Fibroblast of lung (primary cell): ENCODE results near the gene CCND3. TPM values are rescaled to one million over a fixed set of nuclear protein-coding genes. Genes with fewer than 3 reads are reported as not detected.

Experiments used
- DNase-seq, 2 donors: peaks; one replicate each; pipeline versions ENCODE4 v3.0.0 to v3.0.0-alpha.2; 2010; ENCODE audit warnings: low read depth in 2 of 2
- H2AFZ ChIP-seq: 2 replicates; pipeline ENCODE4 v1.5.1; 2012; ENCODE audit warnings: low read length, control low read depth, inconsistent platforms
- H3K27ac ChIP-seq: 2 replicates; pipeline ENCODE4 v1.5.1; 2011; ENCODE audit warnings: low read length, control low read depth; ENCODE audit not compliant: insufficient read depth
- H3K27me3 ChIP-seq: 2 replicates; pipeline ENCODE4 v1.5.1; 2011; ENCODE audit warnings: mild to moderate bottlenecking, low read length; ENCODE audit not compliant: control insufficient read depth, insufficient read depth
- H3K36me3 ChIP-seq: 2 replicates; pipeline ENCODE4 v1.5.1; 2011; ENCODE audit warnings: low read length; ENCODE audit not compliant: control insufficient read depth, insufficient read depth
- H3K4me1 ChIP-seq: 2 replicates; pipeline ENCODE4 v1.5.1; 2011; ENCODE audit warnings: low read length; ENCODE audit not compliant: control insufficient read depth, insufficient read depth; ENCODE audit errors: extremely low read depth
- H3K4me2 ChIP-seq: 2 replicates; pipeline ENCODE4 v1.5.1; 2011; ENCODE audit warnings: low read length, control low read depth; ENCODE audit not compliant: insufficient read depth; ENCODE audit errors: extremely low read depth
- H3K4me3 ChIP-seq, 4 experiments: fragments of 200-600 bp in 1 of 4; sonication (generic) in 1 of 4; replicated peaks in 1 of 4; 2 replicates each; pipeline ENCODE4 v1.5.1; 2011 to 2016; ENCODE audit warnings: low read length in 4 of 4, low read depth in 3 of 4, mild to moderate bottlenecking in 3 of 4, control low read depth in 2 of 4, inconsistent platforms in 1 of 4, mixed read lengths in 1 of 4; ENCODE audit not compliant: insufficient read depth in 1 of 4; ENCODE audit errors: control extremely low read depth in 1 of 4
- H3K79me2 ChIP-seq: 2 replicates; pipeline ENCODE4 v1.5.1; 2012; ENCODE audit warnings: mild to moderate bottlenecking, low read length, inconsistent platforms; ENCODE audit not compliant: control insufficient read depth, insufficient read depth
- H3K9ac ChIP-seq: 2 replicates; pipeline ENCODE4 v1.5.1; 2011; ENCODE audit warnings: mild to moderate bottlenecking, low read length, control low read depth; ENCODE audit not compliant: insufficient read depth
- H3K9me3 ChIP-seq: 2 replicates; pipeline ENCODE4 v1.5.1; 2012; ENCODE audit warnings: low read depth, low read length; ENCODE audit not compliant: control insufficient read depth, insufficient read depth
- H4K20me1 ChIP-seq: 2 replicates; pipeline ENCODE4 v1.5.1; 2011; ENCODE audit warnings: low read length; ENCODE audit not compliant: control insufficient read depth, insufficient read depth; ENCODE audit errors: extremely low read depth
- CTCF ChIP-seq, 2 donors: IDR thresholded peaks in 1 of 2; conservative IDR thresholded peaks in 1 of 2; 1 replicate in 1 of 2; 2 replicates in 1 of 2; pipeline ENCODE4 v1.5.1; 2011 to 2012; ENCODE audit warnings: low read length in 2 of 2, control low read depth in 1 of 2, inconsistent platforms in 1 of 2, low read depth in 1 of 2, mild to moderate bottlenecking in 1 of 2
- EZH2 ChIP-seq: IDR thresholded peaks from 2 replicates; pipeline ENCODE4 v1.5.1; 2012; ENCODE audit warnings: low read length, control low read depth, mild to moderate bottlenecking; ENCODE audit errors: missing control alignments
- polyA plus RNA-seq, 2 donors: library from polyadenylated mRNA; depleted of rRNA in 1 of 2; stranded (reverse) in 1 of 2; unstranded in 1 of 2; fragments of >200 nt; gene quantifications; 2 replicates each; pipeline ENCODE4 v1.2.1, GENCODE V29; 2011 to 2012; ENCODE audit warnings: missing spikeins in 1 of 2
- total RNA-seq: library from RNA; depleted of rRNA; stranded (reverse); fragments of >200 nt; gene quantifications from 2 replicates; pipeline ENCODE4 v1.2.1, GENCODE V29; 2014

CCND3 gene
- total and polyA plus RNA-seq, 2 donors (not counting 1 experiment from before 2014, with no cell fraction given), result 15.0 to 29.6 TPM

- no peak for DNase-seq
- no peaks in the 10 kb centered on the region for H3K9me3 ChIP-seq
- H3K27ac ChIP-seq, result no peak overlapping the region
- no peak overlapping the region for H2AFZ ChIP-seq
- TF ChIP-seq CTCF (conservative IDR thresholded peaks at IDR 0.05 in 1 of 2, IDR thresholded peaks at IDR 0.05 in 1 of 2; ENCODE audit: low read depth in 1 of 2, low read length in 2 of 2) (no peak), EZH2 (no peak)
- H4K20me1 ChIP-seq, result no peaks in the 10 kb centered on the region
- no peak overlapping the region for H3K4me2 ChIP-seq
- H3K79me2 ChIP-seq, result no peaks in the 10 kb centered on the region
- no peaks in the 10 kb centered on the region for H3K27me3 ChIP-seq
- H3K9ac ChIP-seq, result no peak overlapping the region
- H3K4me1 ChIP-seq, result no peaks in the 10 kb centered on the region
- H3K4me3 ChIP-seq, result no peak overlapping the region
- H3K36me3 ChIP-seq, result no peaks in the 10 kb centered on the region
These were observed 55.7 kb downstream of the CCND3 start for GRCh38 chr6:41885930-41886329.

- H3K9ac ChIP-seq, result no peak overlapping the region
- no peak overlapping the region for H2AFZ ChIP-seq
- no peaks in the 10 kb centered on the region for H3K4me1 ChIP-seq
- H4K20me1 ChIP-seq, result no peaks in the 10 kb centered on the region
- no peak for TF ChIP-seq EZH2
- TF ChIP-seq CTCF (conservative IDR thresholded peaks at IDR 0.05 in 1 of 2, IDR thresholded peaks at IDR 0.05 in 1 of 2; ENCODE audit: low read depth in 1 of 2, low read length in 2 of 2), result no peak
- H3K27ac ChIP-seq, result no peak overlapping the region
- no peak for DNase-seq
- no peak overlapping the region for H3K4me2 ChIP-seq
- no peaks in the 10 kb centered on the region for H3K27me3 ChIP-seq
- no peak overlapping the region for H3K4me3 ChIP-seq
- H3K79me2 ChIP-seq, result no peaks in the 10 kb centered on the region
- no peaks in the 10 kb centered on the region for H3K36me3 ChIP-seq
- H3K9me3 ChIP-seq, result no peaks in the 10 kb centered on the region
These were observed 56.7 kb downstream of the CCND3 start for GRCh38 chr6:41884957-41885356.

Other genes with a start within 250 kb of the CCND3 start
- 5.6 and 7.6 TPM in 2 replicates for gene TFEB, start 206.2 kb downstream of the CCND3 start, total RNA-seq
- 1.9 and 2.0 TPM in 2 replicates for gene TFEB, start 206.2 kb downstream of the CCND3 start, polyA plus RNA-seq
- gene PGC, start 194.4 kb downstream of the CCND3 start, total RNA-seq, result not detected in 2 replicates
- gene PGC, start 194.4 kb downstream of the CCND3 start, polyA plus RNA-seq, result not detected in 2 replicates
- 1.0 and 1.8 TPM in 2 replicates for gene FRS3, start 161.9 kb downstream of the CCND3 start, total RNA-seq
- gene FRS3, start 161.9 kb downstream of the CCND3 start, polyA plus RNA-seq, result 2.4 and 2.6 TPM in 2 replicates
- gene PRICKLE4, start 161.0 kb downstream of the CCND3 start, total RNA-seq, result 0.26 TPM in 1 of 2 replicates, not detected in the other
- gene PRICKLE4, start 161.0 kb downstream of the CCND3 start, polyA plus RNA-seq, result 0.08 and 0.19 TPM in 2 replicates
- 53.4 and 54.7 TPM in 2 replicates for gene TOMM6, start 154.1 kb downstream of the CCND3 start, total RNA-seq
- 324 and 506 TPM in 2 replicates for gene TOMM6, start 154.1 kb downstream of the CCND3 start, polyA plus RNA-seq
- 1.8 and 2.3 TPM in 2 replicates for gene USP49, start 46.4 kb downstream of the CCND3 start, total RNA-seq
- 1.0 and 1.5 TPM in 2 replicates for gene USP49, start 46.4 kb downstream of the CCND3 start, polyA plus RNA-seq
- gene MED20, start 20.7 kb downstream of the CCND3 start, total RNA-seq, result 24.9 and 27.7 TPM in 2 replicates
- gene MED20, start 20.7 kb downstream of the CCND3 start, polyA plus RNA-seq, result 38.6 and 40.0 TPM in 2 replicates
- gene BYSL, start 20.3 kb downstream of the CCND3 start, total RNA-seq, result 13.7 and 14.9 TPM in 2 replicates
- 11.3 and 19.7 TPM in 2 replicates for gene BYSL, start 20.3 kb downstream of the CCND3 start, polyA plus RNA-seq
- gene TAF8, start 108.7 kb upstream of the CCND3 start, total RNA-seq, result 12.6 and 13.9 TPM in 2 replicates
- gene TAF8, start 108.7 kb upstream of the CCND3 start, polyA plus RNA-seq, result 14.0 and 17.4 TPM in 2 replicates
- 1.0 and 1.2 TPM in 2 replicates for gene C6orf132, start 200.8 kb upstream of the CCND3 start, total RNA-seq
- gene C6orf132, start 200.8 kb upstream of the CCND3 start, polyA plus RNA-seq, result 0.87 and 1.1 TPM in 2 replicates
- under 0.01 and 0.33 TPM in 2 replicates for gene GUCA1A, start 231.6 kb upstream of the CCND3 start, total RNA-seq
- gene GUCA1A, start 231.6 kb upstream of the CCND3 start, polyA plus RNA-seq, result 0.11 and 0.16 TPM in 2 replicates